ENCODE results near the gene DHRSX.

DNA sequence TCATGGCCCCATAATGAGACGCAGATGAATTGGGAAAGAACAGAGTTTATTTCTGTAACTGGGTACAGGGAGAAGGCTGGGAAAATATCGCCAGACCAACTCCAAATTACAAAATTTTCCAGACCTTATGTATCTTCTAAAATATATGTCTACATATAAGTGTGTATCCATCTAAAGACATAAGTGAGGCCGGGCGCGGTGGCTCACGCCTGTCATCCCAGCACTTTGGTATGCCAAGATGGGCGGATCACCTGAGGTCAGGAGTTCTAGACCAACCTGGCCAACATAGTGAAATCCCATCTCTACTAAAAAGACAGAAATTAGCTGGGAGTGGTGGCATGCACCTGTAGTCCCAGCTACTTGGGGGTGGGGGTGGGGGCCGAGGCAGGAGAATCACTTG, 11.7 kb upstream of the DHRSX start:
- TF ChIP-seq, protein P1, sequence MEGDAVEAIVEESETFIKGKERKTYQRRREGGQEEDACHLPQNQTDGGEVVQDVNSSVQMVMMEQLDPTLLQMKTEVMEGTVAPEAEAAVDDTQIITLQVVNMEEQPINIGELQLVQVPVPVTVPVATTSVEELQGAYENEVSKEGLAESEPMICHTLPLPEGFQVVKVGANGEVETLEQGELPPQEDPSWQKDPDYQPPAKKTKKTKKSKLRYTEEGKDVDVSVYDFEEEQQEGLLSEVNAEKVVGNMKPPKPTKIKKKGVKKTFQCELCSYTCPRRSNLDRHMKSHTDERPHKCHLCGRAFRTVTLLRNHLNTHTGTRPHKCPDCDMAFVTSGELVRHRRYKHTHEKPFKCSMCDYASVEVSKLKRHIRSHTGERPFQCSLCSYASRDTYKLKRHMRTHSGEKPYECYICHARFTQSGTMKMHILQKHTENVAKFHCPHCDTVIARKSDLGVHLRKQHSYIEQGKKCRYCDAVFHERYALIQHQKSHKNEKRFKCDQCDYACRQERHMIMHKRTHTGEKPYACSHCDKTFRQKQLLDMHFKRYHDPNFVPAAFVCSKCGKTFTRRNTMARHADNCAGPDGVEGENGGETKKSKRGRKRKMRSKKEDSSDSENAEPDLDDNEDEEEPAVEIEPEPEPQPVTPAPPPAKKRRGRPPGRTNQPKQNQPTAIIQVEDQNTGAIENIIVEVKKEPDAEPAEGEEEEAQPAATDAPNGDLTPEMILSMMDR (IDR thresholded peaks at IDR 0.05) = no peak
- TF ChIP-seq POLR2A (IDR thresholded peaks at IDR 0.05) = no peak

All from adrenal gland (tissue), 5 donors.